Measurements from ENCODE around the gene LRRC23.

Gene LRRC23

GRCh38 chr12:6923003-6923732 lies 18.5 kb downstream of the LRRC23 start:
- DNase-seq (ENCODE audit: low read depth) = no peak
- H3K9ac ChIP-seq (ENCODE audit: low read length) = peak overlapping the region; percentile 21
- no peaks in the 10 kb centered on the region for H3K9me3 ChIP-seq (ENCODE audit: control insufficient read depth, low read length)
- H3K4me1 ChIP-seq (ENCODE audit: control insufficient read depth, insufficient read depth, low read length) = peaks cover 30% of the 10 kb centered on the region
- H3K4me3 ChIP-seq (ENCODE audit: low read length) = no peak overlapping the region
- H3K36me3 ChIP-seq (ENCODE audit: control insufficient read depth, insufficient read depth, low read length, severe bottlenecking) = no peaks in the 10 kb centered on the region
- no peaks in the 10 kb centered on the region for H3K27me3 ChIP-seq (replicated peaks; ENCODE audit: control insufficient read depth, insufficient read depth, low read length)

GRCh38 chr12:6923851-6924250 lies 19.2 kb downstream of the LRRC23 start:
- Histone ChIP-seq H3K4me1 (ENCODE audit: control insufficient read depth, insufficient read depth, low read length) (peaks cover 30% of the 10 kb centered on the region), H3K9me3 (ENCODE audit: control insufficient read depth, low read length) (no peaks in the 10 kb centered on the region), H3K4me3 (ENCODE audit: low read length) (no peak overlapping the region), H3K36me3 (ENCODE audit: control insufficient read depth, insufficient read depth, low read length, severe bottlenecking) (no peaks in the 10 kb centered on the region), H3K9ac (ENCODE audit: low read length) (peak overlapping the region; percentile 80), H3K27me3 (replicated peaks; ENCODE audit: control insufficient read depth, insufficient read depth, low read length) (no peaks in the 10 kb centered on the region)
- no peak for DNase-seq (ENCODE audit: low read depth)

GRCh38 chr12:6925239-6925539 lies 20.6 kb downstream of the LRRC23 start:
- H3K4me1 ChIP-seq (ENCODE audit: control insufficient read depth, insufficient read depth, low read length) = peaks cover 39% of the 10 kb centered on the region
- no peak for DNase-seq (ENCODE audit: low read depth)
- peak overlapping the region; percentile 80 for H3K4me3 ChIP-seq (ENCODE audit: low read length)
- no peaks in the 10 kb centered on the region for H3K9me3 ChIP-seq (ENCODE audit: control insufficient read depth, low read length)
- H3K9ac ChIP-seq (ENCODE audit: low read length) = peak overlapping the region; percentile 80
- peaks cover 2% of the 10 kb centered on the region for H3K36me3 ChIP-seq (ENCODE audit: control insufficient read depth, insufficient read depth, low read length, severe bottlenecking)
- H3K27me3 ChIP-seq (replicated peaks; ENCODE audit: control insufficient read depth, insufficient read depth, low read length) = no peaks in the 10 kb centered on the region

- Histone ChIP-seq H3K27me3 (replicated peaks; ENCODE audit: control insufficient read depth, insufficient read depth, low read length) (no peaks in the 10 kb centered on the region), H3K4me1 (ENCODE audit: control insufficient read depth, insufficient read depth, low read length) (peaks cover 41% of the 10 kb centered on the region)
Measured at GRCh38 chr12:6925540-6926279, 21.1 kb downstream of the LRRC23 start.

GRCh38 chr12:6927379-6928021 lies 22.9 kb downstream of the LRRC23 start, which contains the start of gene ATN1:
TSS of gene ATN1 (plus strand) at chr12:6927959. CDS start at chr12:6934002, 6,043 bp downstream.
- Histone ChIP-seq H3K27me3 (replicated peaks; ENCODE audit: control insufficient read depth, insufficient read depth, low read length) (no peaks in the 10 kb centered on the region), H3K36me3 (ENCODE audit: control insufficient read depth, insufficient read depth, low read length, severe bottlenecking) (peaks cover 8% of the 10 kb centered on the region), H3K9ac (ENCODE audit: low read length) (peak within 1 kb of the TSS; percentile 95), H3K4me3 (ENCODE audit: low read length) (peak within 1 kb of the TSS; percentile 96), H3K9me3 (ENCODE audit: control insufficient read depth, low read length) (no peaks in the 10 kb centered on the region), H3K4me1 (ENCODE audit: control insufficient read depth, insufficient read depth, low read length) (peaks cover 52% of the 10 kb centered on the region)
- DNase-seq (ENCODE audit: low read depth) = peak; percentile 94

More at GRCh38 chr12:6925540-6926279, 21.1 kb downstream of the LRRC23 start:
- DNase-seq (ENCODE audit: low read depth) = peak; percentile 84
- Histone ChIP-seq H3K9me3 (ENCODE audit: control insufficient read depth, low read length) (no peaks in the 10 kb centered on the region), H3K9ac (ENCODE audit: low read length) (peak overlapping the region; percentile 80), H3K4me3 (ENCODE audit: low read length) (peak overlapping the region; percentile 80), H3K36me3 (ENCODE audit: control insufficient read depth, insufficient read depth, low read length, severe bottlenecking) (peaks cover 2% of the 10 kb centered on the region)

- Histone ChIP-seq H3K36me3 (ENCODE audit: control insufficient read depth, insufficient read depth, low read length, severe bottlenecking) (peaks cover 11% of the 10 kb centered on the region), H3K4me3 (ENCODE audit: low read length) (peak overlapping the region; percentile 96), H3K9me3 (ENCODE audit: control insufficient read depth, low read length) (no peaks in the 10 kb centered on the region), H3K9ac (ENCODE audit: low read length) (peak overlapping the region; percentile 95), H3K4me1 (ENCODE audit: control insufficient read depth, insufficient read depth, low read length) (peaks cover 52% of the 10 kb centered on the region), H3K27me3 (replicated peaks; ENCODE audit: control insufficient read depth, insufficient read depth, low read length) (no peaks in the 10 kb centered on the region)
- peak; percentile 52 for DNase-seq (ENCODE audit: low read depth)
Measured at GRCh38 chr12:6928022-6928702, 23.5 kb downstream of the LRRC23 start.

GRCh38 chr12:6928703-6929407 lies 24.2 kb downstream of the LRRC23 start:
- H3K36me3 ChIP-seq (ENCODE audit: control insufficient read depth, insufficient read depth, low read length, severe bottlenecking) = peaks cover 18% of the 10 kb centered on the region
- DNase-seq (ENCODE audit: low read depth) = peak; percentile 44
- H3K4me3 ChIP-seq (ENCODE audit: low read length) = peak overlapping the region; percentile 96
- H3K4me1 ChIP-seq (ENCODE audit: control insufficient read depth, insufficient read depth, low read length) = peaks cover 59% of the 10 kb centered on the region
- H3K9me3 ChIP-seq (ENCODE audit: control insufficient read depth, low read length) = no peaks in the 10 kb centered on the region
- peak overlapping the region; percentile 95 for H3K9ac ChIP-seq (ENCODE audit: low read length)
- no peaks in the 10 kb centered on the region for H3K27me3 ChIP-seq (replicated peaks; ENCODE audit: control insufficient read depth, insufficient read depth, low read length)

- peak overlapping the region; percentile 95 for H3K9ac ChIP-seq (ENCODE audit: low read length)
- peak overlapping the region; percentile 96 for H3K4me3 ChIP-seq (ENCODE audit: low read length)
- no peaks in the 10 kb centered on the region for H3K27me3 ChIP-seq (replicated peaks; ENCODE audit: control insufficient read depth, insufficient read depth, low read length)
- no peak for DNase-seq (ENCODE audit: low read depth)
- peaks cover 27% of the 10 kb centered on the region for H3K36me3 ChIP-seq (ENCODE audit: control insufficient read depth, insufficient read depth, low read length, severe bottlenecking)
- H3K9me3 ChIP-seq (ENCODE audit: control insufficient read depth, low read length) = no peaks in the 10 kb centered on the region
- peaks cover 63% of the 10 kb centered on the region for H3K4me1 ChIP-seq (ENCODE audit: control insufficient read depth, insufficient read depth, low read length)
Measured at GRCh38 chr12:6929466-6930452, 25.1 kb downstream of the LRRC23 start.

GRCh38 chr12:6932766-6933165 lies 28.1 kb downstream of the LRRC23 start:
- no peaks in the 10 kb centered on the region for H3K9me3 ChIP-seq (ENCODE audit: control insufficient read depth, low read length)
- peaks cover 62% of the 10 kb centered on the region for H3K4me1 ChIP-seq (ENCODE audit: control insufficient read depth, insufficient read depth, low read length)
- H3K4me3 ChIP-seq (ENCODE audit: low read length) = no peak overlapping the region
- no peak overlapping the region for H3K9ac ChIP-seq (ENCODE audit: low read length)
- no peaks in the 10 kb centered on the region for H3K27me3 ChIP-seq (replicated peaks; ENCODE audit: control insufficient read depth, insufficient read depth, low read length)
- DNase-seq (ENCODE audit: low read depth) = no peak
- H3K36me3 ChIP-seq (ENCODE audit: control insufficient read depth, insufficient read depth, low read length, severe bottlenecking) = peaks cover 48% of the 10 kb centered on the region

- H3K36me3 ChIP-seq (ENCODE audit: control insufficient read depth, insufficient read depth, low read length, severe bottlenecking) = peaks cover 52% of the 10 kb centered on the region
- H3K27me3 ChIP-seq (replicated peaks; ENCODE audit: control insufficient read depth, insufficient read depth, low read length) = no peaks in the 10 kb centered on the region
- no peak overlapping the region for H3K4me3 ChIP-seq (ENCODE audit: low read length)
Measured at GRCh38 chr12:6934110-6934509, 29.5 kb downstream of the LRRC23 start.

More at GRCh38 chr12:6934110-6934509, 29.5 kb downstream of the LRRC23 start:
- H3K9me3 ChIP-seq (ENCODE audit: control insufficient read depth, low read length) = no peaks in the 10 kb centered on the region
- no peak for DNase-seq (ENCODE audit: low read depth)
- peaks cover 68% of the 10 kb centered on the region for H3K4me1 ChIP-seq (ENCODE audit: control insufficient read depth, insufficient read depth, low read length)
- H3K9ac ChIP-seq (ENCODE audit: low read length) = peak overlapping the region; percentile 41
